SK-N-SH treated with all-trans-retinoic acid at 6 μM for 48 hours (cell line): Measurements from ENCODE around the gene PGBD1.

Source experiments
- ARNTL ChIP-seq: fragments of 450-650 bp; formaldehyde crosslinking; IDR thresholded peaks from 2 replicates; pipeline ENCODE4 v1.5.0; 2020; ENCODE audit warnings: low read depth, mild to moderate bottlenecking, moderate library complexity, borderline replicate concordance
- RARB ChIP-seq: fragments of 250-450 bp; sonication (Bioruptor Pico); IDR thresholded peaks from 2 replicates; pipeline ENCODE4 v1.8.0; 2021; ENCODE audit warnings: mild to moderate bottlenecking, moderate library complexity
- TCF4 ChIP-seq: fragments of 250-450 bp; sonication (Bioruptor Pico); IDR thresholded peaks from 2 replicates; pipeline ENCODE4 v1.8.0; 2021; ENCODE audit warnings: mild to moderate bottlenecking, moderate library complexity, borderline replicate concordance
- ZFP3 ChIP-seq: fragments of 250-450 bp; sonication (Bioruptor Pico); IDR thresholded peaks from 2 replicates; pipeline ENCODE4 v1.5.0; 2020; ENCODE audit warnings: mild to moderate bottlenecking, moderate library complexity
- TF ChIP-seq, protein P1 (sequence below): fragments of 250-450 bp; sonication (Bioruptor Pico); IDR thresholded peaks from 2 replicates; pipeline ENCODE4 v1.5.0; 2020; ENCODE audit warnings: mild to moderate bottlenecking, moderate library complexity

DNA sequence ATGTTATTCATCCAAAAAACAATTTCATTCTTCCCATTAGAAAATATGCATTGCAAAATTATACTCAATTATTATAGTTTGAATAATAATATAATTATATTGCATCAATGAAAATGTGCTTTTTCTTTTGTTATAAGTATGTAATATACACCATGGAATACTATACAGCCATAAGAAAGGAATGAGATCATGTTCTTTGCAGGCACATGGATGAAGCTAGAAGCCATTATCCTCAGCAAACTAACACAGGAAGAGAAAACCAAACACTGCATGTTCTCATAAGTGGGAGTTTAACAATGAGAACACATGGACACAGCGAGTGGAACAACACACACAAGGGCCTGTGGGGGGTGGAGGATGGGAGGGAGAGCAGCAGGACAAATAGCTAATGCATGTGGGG is 24.3 kb upstream of the PGBD1 start:
- TF ChIP-seq RARB (CRISPR knock-in tag) (no peak), ARNTL (no peak), ZFP3 (CRISPR knock-in tag) (no peak), TCF4 (no peak)
- TF ChIP-seq, protein P1, sequence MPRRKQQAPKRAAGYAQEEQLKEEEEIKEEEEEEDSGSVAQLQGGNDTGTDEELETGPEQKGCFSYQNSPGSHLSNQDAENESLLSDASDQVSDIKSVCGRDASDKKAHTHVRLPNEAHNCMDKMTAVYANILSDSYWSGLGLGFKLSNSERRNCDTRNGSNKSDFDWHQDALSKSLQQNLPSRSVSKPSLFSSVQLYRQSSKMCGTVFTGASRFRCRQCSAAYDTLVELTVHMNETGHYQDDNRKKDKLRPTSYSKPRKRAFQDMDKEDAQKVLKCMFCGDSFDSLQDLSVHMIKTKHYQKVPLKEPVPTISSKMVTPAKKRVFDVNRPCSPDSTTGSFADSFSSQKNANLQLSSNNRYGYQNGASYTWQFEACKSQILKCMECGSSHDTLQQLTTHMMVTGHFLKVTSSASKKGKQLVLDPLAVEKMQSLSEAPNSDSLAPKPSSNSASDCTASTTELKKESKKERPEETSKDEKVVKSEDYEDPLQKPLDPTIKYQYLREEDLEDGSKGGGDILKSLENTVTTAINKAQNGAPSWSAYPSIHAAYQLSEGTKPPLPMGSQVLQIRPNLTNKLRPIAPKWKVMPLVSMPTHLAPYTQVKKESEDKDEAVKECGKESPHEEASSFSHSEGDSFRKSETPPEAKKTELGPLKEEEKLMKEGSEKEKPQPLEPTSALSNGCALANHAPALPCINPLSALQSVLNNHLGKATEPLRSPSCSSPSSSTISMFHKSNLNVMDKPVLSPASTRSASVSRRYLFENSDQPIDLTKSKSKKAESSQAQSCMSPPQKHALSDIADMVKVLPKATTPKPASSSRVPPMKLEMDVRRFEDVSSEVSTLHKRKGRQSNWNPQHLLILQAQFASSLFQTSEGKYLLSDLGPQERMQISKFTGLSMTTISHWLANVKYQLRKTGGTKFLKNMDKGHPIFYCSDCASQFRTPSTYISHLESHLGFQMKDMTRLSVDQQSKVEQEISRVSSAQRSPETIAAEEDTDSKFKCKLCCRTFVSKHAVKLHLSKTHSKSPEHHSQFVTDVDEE (CRISPR knock-in tag): no peak
